ENCODE data around the gene PIGW.

DNA sequence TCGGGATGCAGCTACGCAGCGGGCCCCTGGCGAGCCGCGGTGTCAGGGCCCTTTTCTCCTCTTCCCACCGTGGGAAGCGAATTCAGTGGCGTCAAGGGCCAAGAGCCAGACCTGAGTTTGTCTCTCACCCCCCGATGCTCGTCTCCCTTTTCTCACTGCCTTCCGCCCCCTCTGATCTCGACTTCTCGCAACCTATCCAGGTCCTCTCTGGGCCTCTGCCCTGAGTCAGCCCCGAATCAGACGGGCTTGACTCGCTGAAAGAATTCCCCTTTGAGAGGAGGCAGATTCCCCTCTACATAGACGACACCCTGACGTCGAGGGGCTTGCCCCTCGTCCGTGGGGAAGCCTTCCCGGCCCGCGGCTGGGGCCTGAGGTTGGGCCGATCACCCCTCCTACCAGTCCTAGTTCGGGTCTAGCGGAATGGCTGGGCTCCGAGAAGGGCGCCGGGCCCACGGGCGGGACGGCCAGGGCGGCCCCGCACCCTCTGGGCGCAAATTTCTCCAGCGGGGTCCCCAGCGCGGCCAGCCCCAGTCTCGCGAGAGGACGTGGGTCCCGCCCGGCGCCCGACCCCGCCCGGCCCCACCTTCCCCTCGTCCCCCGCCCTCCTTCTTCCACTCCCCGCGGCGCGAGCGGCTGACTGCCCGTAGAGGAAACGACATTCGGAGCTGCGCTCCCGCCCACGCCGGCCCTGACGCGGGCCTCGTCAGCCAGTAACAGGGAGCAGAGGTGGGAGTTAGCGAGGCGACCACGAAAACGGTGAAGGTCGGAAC is 9.7 kb downstream of the PIGW start, which contains the start of gene GGNBP2:
- TF ChIP-seq, protein P1, sequence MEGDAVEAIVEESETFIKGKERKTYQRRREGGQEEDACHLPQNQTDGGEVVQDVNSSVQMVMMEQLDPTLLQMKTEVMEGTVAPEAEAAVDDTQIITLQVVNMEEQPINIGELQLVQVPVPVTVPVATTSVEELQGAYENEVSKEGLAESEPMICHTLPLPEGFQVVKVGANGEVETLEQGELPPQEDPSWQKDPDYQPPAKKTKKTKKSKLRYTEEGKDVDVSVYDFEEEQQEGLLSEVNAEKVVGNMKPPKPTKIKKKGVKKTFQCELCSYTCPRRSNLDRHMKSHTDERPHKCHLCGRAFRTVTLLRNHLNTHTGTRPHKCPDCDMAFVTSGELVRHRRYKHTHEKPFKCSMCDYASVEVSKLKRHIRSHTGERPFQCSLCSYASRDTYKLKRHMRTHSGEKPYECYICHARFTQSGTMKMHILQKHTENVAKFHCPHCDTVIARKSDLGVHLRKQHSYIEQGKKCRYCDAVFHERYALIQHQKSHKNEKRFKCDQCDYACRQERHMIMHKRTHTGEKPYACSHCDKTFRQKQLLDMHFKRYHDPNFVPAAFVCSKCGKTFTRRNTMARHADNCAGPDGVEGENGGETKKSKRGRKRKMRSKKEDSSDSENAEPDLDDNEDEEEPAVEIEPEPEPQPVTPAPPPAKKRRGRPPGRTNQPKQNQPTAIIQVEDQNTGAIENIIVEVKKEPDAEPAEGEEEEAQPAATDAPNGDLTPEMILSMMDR (IDR thresholded peaks at IDR 0.05 in 2 of 3, conservative IDR thresholded peaks at IDR 0.05 in 1 of 3; ENCODE audit: insufficient read depth in 2 of 3, low read depth in 1 of 3, low read length in 3 of 3) = no peak
- TF ChIP-seq SAFB (IDR thresholded peaks at IDR 0.05; ENCODE audit: borderline replicate concordance, low read depth, low read length) (no peak), IFI16 (CRISPR knock-in tag; IDR thresholded peaks at IDR 0.05) (no peak), ZZZ3 (IDR thresholded peaks at IDR 0.05) (no peak), ZNF282 (CRISPR knock-in tag; IDR thresholded peaks at IDR 0.05) (no peak), BACH1 (tag; IDR thresholded peaks at IDR 0.05) (no peak), CREM (IDR thresholded peaks at IDR 0.05; ENCODE audit: low read depth) (peak; percentile 81), ESRRB (CRISPR knock-in tag; IDR thresholded peaks at IDR 0.05; ENCODE audit: borderline replicate concordance) (no peak), RCOR1 (IDR thresholded peaks at IDR 0.05; ENCODE audit: borderline replicate concordance in 1 of 2, low read depth in 2 of 2, low read length in 2 of 2) (peak in 1 of 2 experiments; percentile 18; a peak in 1 of 4 replicates), CHD1 (IDR thresholded peaks at IDR 0.05; ENCODE audit: low read length) (peak; percentile 80), ETV6 (IDR thresholded peaks at IDR 0.05; ENCODE audit: borderline replicate concordance in 1 of 2, low read depth in 2 of 2, low read length in 1 of 2) (no peak), ETV6 (CRISPR knock-in tag; IDR thresholded peaks at IDR 0.05; ENCODE audit: borderline replicate concordance) (no peak)
- TF ChIP-seq, protein P2, sequence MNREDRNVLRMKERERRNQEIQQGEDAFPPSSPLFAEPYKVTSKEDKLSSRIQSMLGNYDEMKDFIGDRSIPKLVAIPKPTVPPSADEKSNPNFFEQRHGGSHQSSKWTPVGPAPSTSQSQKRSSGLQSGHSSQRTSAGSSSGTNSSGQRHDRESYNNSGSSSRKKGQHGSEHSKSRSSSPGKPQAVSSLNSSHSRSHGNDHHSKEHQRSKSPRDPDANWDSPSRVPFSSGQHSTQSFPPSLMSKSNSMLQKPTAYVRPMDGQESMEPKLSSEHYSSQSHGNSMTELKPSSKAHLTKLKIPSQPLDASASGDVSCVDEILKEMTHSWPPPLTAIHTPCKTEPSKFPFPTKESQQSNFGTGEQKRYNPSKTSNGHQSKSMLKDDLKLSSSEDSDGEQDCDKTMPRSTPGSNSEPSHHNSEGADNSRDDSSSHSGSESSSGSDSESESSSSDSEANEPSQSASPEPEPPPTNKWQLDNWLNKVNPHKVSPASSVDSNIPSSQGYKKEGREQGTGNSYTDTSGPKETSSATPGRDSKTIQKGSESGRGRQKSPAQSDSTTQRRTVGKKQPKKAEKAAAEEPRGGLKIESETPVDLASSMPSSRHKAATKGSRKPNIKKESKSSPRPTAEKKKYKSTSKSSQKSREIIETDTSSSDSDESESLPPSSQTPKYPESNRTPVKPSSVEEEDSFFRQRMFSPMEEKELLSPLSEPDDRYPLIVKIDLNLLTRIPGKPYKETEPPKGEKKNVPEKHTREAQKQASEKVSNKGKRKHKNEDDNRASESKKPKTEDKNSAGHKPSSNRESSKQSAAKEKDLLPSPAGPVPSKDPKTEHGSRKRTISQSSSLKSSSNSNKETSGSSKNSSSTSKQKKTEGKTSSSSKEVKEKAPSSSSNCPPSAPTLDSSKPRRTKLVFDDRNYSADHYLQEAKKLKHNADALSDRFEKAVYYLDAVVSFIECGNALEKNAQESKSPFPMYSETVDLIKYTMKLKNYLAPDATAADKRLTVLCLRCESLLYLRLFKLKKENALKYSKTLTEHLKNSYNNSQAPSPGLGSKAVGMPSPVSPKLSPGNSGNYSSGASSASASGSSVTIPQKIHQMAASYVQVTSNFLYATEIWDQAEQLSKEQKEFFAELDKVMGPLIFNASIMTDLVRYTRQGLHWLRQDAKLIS (CRISPR knock-in tag; IDR thresholded peaks at IDR 0.05) = 0 out of 2 replicates have a peak, but pooled peaks have one; percentile 15
